HG03469 (cell line): Measurements from ENCODE around the gene ITPA.

Source experiments
- ATAC-seq: cut with Tn5 transposase; IDR thresholded peaks from one replicate; pipeline ENCODE4 v1.9.1; 2021; ENCODE audit warnings: mild to moderate bottlenecking, moderate library complexity, moderate number of reproducible peaks; ENCODE audit not compliant: unreplicated experiment

The ITPA gene

DNA sequence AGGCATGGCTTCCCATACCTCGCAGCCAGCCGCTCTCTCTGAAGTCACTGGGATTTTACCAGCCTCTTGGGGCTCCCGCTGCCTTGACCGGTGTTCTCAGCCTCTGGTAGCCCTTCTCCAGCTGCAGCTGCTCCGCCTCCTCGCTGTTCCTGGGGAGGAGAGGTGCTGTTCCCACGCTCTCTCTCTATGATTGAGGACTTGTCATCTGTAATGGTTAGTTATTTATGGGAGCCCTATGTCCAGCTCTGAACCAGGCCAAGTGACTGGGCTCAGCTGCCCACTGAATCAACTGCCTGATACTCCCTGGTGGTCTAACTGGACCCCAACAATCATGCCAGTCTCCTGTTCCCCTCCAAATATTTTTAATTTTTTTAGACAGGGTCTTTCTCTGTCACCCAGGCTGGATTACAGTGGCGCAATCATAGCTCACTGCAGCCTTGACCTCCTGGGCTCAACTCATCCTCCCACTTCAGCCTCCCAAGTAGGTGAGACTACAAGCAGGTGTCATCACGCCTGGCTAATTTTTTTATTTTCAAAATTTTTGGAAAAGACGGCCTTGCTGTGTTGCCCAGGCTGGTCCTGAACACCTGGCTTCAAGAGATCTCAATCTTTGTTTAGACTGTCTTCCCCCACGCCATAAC, 34.5 kb downstream of the ITPA start:
- no peak for ATAC-seq

DNA sequence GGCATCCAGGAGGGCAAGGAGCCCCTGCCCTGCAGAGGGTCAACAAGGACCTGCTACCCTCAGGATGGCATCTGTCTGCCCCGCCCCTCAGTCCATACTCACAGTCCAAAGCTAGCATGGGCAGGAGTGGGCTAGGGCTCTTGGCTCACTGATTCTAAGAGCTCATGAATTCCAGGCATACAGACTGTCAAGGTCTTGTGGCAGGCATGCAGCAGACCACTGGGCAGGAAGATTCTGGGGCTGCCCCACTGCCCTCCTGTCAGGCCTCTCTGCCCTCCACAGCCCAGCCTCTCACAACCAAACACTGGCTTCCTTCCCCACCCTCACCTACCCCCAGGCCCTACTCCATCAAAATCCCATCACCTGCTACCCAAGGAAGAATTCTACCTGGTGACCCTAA, 35.3 kb downstream of the ITPA start:
- no peak for ATAC-seq

DNA sequence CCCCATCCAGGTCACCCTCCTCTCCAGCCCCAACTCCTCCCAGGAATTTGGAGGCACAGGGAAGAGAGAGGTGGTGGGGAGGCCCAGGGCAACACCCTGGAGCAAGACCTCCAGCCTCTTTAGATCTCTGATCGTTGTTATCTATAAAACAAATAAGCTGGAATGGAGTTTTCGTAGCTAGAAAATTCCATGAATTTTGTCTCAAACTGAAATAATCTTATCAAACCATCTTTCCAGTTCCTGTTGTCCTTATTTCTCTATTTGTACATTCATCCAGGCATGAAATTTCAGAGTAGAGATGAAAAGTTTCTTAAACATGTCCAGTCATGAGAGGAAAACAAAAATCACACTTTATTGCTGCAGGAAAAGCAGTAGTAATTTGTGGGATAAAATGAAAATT, 35.9 kb downstream of the ITPA start:
- ATAC-seq = no peak

DNA sequence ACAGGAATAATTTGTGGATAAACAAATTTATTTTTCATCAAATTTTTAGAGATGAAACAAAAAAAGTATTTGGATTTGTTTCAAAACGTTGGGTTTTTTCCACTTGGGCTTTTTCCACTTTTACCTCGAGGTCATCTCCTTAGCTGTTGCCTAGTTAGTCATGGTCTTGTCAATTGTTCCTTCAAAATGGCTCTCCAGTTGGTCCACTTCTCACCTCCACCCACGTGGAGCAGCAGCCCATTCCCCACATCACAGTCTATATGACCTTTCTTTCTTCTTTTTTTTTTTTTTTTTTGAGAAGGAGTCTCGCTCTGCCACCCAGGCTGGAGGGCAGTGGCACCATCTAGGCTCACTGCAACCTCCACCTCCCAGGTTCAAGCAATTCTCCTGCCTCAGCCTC, 36.4 kb downstream of the ITPA start:
- no peak for ATAC-seq

DNA sequence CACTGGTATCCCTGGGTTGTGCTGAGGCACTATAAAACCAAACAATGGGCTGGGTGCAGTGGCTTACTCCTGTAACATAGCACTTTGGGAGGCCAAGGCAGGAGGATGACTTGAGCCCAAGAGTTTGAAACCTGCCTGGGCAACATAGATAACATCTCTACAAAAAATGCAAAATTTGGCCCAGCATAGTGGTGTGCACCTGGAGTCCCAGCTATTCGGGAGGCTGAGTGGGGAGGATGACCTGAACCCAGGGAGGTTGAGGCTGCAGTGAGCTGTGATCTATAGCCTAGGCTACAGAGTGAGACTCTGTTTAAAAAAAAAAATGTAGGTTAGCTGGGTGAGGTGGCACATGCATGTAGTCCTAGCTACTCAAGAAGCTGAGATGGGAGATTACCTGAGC, 37.4 kb downstream of the ITPA start:
- no peak for ATAC-seq

DNA sequence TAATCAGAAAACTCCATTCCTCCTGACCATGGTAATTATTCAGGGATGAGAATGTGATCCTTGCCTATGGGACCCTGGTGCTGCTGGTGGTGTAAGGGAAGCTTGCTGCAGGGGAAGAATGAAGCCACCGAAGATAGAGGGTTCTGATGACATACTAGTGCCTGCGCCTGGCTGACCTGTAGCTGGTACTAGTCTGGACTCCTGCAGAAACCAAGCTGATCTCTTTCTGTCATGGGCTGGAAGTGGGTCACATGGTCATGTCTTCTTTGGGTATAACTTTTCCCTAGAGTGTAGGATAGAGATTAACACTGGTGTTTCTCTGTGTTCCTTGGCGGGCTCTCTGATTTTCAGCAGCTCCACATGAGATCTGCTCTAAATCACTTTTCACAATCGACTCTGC, 38.3 kb downstream of the ITPA start:
- ATAC-seq = no peak

DNA sequence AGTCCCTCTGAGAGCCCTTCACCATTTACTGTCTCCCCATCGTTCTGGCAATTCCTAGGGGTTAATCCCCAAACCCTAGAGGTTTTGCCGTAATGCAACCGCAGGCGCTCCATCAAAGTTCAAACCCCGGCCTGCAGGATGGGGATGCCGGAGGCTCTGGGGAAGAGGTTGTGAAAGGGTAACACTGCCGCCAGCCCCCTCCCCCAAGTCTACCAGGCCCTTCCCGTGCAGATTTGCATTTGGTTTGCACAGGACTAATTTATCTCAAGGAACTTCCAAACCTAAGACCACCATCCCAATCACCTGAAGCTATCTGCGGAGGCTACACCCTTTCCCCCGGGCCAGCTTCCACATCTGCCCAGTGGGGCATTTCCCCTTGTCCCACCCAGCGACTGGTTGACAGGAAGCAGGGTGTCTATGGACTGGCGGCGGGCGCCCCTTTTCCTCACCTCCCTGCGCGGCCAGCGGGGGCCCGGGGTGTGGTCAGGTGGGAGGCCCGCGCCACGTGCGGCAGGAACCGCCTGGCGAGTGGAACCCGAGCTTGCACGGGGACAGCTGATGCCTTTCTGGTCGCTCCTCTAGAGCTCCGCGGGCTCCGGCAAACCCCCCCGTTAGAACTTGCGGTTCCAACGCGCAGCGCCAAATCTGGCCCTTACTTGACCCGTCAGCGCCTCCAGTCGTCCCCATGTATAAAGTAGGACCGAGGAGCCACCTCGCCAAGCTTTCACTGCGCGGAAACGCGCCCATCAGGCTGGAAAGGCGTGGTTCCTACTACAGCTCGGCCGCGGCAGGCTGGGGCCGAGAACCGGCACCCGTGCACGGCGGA, 39.1 kb downstream of the ITPA start:
- no peak for ATAC-seq

DNA sequence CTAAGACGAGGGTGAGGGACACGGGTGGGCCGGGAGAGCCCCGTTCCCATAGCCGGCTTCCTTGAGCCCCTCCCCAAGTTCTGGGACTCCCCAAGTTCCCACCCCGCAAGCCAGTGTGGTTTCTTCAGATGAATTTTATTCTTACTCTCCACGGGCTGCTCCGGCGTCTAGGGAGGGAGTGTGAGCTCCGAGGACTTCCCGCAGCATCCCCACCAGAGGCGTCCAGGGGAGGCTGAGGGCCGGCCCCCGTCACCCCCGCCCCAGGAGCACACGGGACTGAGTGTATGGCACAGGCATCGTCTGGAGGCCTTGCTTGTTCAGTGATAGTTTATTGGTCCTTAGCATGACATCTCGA, 39.7 kb downstream of the ITPA start:
- ATAC-seq = no peak

DNA sequence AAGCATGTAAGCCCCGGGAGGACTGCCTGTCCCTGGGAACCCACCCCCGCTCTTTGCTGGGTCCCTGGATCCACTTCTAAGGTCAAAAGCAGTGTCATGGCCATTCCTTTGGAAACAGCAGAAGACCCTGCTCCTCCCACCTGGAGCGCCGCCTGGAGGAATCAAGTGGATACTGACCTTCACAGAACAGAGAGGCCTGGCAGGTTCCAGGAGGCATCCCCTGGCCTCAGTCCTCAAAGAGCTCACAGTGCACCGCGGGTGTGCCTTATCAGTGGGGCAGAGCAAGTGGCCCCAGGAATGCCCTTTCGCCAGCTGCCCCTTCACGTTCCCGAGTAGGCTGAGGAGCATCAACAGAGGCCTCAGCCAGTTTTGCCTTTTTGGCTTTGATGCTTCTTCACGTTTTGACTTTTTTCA, 40.8 kb downstream of the ITPA start:
- ATAC-seq = no peak

DNA sequence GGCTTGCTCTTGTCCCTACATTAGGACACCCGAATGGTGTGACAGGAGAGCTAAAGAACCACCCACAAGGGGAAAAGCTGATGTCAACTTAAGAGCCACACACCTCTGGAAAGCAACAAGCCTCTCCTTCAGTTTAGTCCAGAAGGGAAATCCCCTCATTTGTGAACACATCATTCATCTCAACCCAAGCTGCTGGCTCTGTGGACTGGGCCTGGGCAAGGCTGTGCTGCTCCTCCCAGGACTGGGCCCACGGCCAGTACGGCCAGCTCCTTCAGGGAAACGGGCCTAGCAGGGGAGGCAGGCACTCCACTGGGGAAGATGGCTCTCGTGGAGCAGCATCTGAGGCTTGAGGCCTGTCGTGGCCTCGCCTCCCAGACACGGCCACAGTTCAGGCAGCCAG, 42.5 kb downstream of the ITPA start:
- ATAC-seq = no peak

DNA sequence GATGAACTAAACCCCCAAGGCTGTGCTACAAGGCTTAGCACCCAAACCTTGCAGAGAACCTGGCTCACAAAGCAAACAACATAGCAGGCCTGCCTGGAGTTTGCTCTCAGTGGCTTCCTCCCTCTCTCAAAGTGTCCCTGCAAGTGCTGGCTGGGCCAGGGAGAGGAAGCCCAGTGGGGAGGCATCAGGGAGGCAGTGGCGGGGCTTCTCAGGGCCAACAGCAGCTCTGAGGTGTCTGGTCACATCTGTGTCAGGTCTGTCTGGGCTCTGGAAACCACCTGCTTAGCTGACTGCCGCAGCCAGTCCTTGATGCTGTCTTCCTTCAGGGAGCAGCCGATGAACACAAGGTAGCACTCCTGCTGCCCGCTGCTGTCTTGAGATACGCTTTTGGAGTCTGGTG, 46.4 kb downstream of the ITPA start:
- no peak for ATAC-seq

DNA sequence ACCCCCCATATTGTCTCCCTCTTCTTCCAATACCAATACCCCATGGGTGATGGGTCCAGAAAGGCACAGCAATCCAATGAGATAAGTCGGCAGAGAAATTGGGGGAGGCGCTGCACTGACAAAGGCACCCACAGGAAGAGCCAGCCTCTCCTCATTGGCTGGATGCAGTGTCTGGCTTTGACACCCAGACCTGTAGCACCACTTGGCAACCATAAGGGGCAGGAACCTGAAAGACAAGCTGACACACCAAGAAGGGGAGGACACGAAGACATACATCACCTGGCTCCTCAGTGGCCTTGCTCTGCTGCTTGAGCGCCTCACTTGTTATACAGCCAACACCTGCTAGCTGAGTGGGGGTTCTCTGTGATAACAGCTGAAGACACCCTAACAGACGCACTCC, 49.1 kb downstream of the ITPA start:
- no peak for ATAC-seq

DNA sequence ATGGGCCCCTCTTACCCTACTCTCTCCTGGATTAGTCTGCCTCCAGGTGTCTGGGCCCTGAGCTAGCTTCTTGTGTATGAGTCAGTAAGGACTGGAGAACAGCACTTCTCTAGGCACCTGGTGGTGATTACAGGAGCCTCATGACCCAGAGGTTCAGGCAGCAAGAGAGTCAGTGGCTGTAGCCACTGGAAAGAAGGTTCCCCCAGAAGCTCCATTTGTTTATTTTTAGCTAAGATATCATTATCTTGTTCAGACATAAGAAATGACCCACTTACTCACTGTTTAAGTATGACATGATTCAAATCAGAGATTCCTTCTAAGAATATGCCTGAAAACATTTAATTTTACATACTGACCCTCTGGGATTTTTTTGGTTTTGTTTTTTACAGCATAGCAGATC, 53.3 kb downstream of the ITPA start:
- no peak for ATAC-seq

DNA sequence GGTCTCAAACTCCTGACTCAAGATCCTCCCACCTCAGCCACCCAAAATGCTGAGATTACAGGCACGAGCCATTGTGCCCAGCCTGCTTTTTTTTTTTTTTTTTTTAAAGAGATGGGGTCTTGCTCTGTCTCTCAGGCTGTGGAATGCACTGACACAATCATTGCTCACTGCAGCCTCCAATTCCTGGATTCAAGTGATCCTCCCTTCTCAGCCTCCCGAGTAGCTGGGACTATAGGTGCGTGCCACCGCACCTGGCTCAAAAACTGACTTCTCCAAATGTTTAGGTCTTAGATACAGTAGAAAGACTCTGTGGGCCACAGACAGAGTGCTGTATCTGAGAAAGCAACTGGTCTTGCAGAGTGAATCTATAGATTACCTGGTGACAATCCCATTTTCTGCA, 60.8 kb downstream of the ITPA start:
- ATAC-seq = no peak

DNA sequence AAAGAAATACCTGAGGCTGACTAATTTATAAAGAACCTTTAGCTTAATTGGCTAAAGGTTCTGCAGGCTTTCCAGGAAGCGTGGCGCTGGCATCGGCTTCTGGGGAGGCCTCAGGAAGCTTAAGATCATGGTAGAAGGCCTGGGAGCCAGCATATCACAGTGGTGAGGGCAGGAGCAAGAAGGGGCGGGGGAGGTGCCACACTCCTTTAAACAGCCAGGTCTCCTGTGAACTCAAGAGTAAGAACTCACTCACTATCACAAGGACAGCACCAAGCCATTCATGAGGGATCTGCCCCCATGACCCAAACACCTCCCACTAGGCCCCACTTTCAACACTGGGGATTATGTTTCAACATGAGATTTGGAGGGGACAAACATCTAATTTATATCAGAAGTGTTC, 64.1 kb downstream of the ITPA start:
- ATAC-seq = no peak
